H1 (cell line): Measurements from ENCODE around the gene ZNF608. TPM values are rescaled to one million over a fixed set of nuclear protein-coding genes. Genes with fewer than 3 reads are reported as not detected.

Source experiments
- CTCF ChIA-PET: fragments of 300-600 bp; sonication (Branson Sonifier 250); formaldehyde crosslinking; loops from one replicate; lab custom pipeline; 2021; ENCODE audit not compliant: partially characterized antibody; lab: Charles Lee
- POLR2A ChIA-PET: fragments of 300-600 bp; sonication (Branson Sonifier 250); formaldehyde crosslinking; loops from one replicate; lab custom pipeline; 2021; ENCODE audit warnings: inconsistent platforms; ENCODE audit not compliant: partially characterized antibody; lab: Charles Lee
- DNase-seq, 2 experiments: peaks; one replicate each; pipeline versions ENCODE4 v3.0.0 to v3.0.0-alpha.2; 2010 to 2022; ENCODE audit warnings: low spot score in 2 of 2, low read depth in 1 of 2, mixed read lengths in 1 of 2
- FAIRE-seq: peaks from 2 replicates; lab custom pipeline; 2011; peaks lifted over from hg19 to GRCh38; lab: Jason Lieb, UNC
- H2AFZ ChIP-seq: 2 replicates; pipeline ENCODE4 v1.8.1; 2012; ENCODE audit warnings: low read length, inconsistent platforms
- H2AK5ac ChIP-seq: 2 replicates; pipeline ENCODE4 v1.6.1; 2013; ENCODE audit warnings: low read depth, low read length
- H2BK120ac ChIP-seq: replicated peaks from 2 replicates; pipeline ENCODE3; 2013; ENCODE audit warnings: low read depth, low read length, inconsistent platforms
- H2BK12ac ChIP-seq: 2 replicates; pipeline ENCODE4 v1.6.1; 2013; ENCODE audit warnings: low read depth, low read length
- H2BK15ac ChIP-seq: 2 replicates; pipeline ENCODE4 v1.6.1; 2013; ENCODE audit warnings: low read length
- H2BK20ac ChIP-seq: 2 replicates; pipeline ENCODE4 v1.6.1; 2013; ENCODE audit warnings: low read length
- H2BK5ac ChIP-seq: 2 replicates; pipeline ENCODE4 v1.6.1; 2013; ENCODE audit warnings: low read depth, low read length
- H3K14ac ChIP-seq: 2 replicates; pipeline ENCODE4 v1.6.1; 2013; ENCODE audit warnings: inconsistent platforms; ENCODE audit not compliant: insufficient read length
- H3K18ac ChIP-seq: 2 replicates; pipeline ENCODE4 v1.6.1; 2013; ENCODE audit warnings: low read length; ENCODE audit errors: extremely low read depth
- H3K23ac ChIP-seq: 2 replicates; pipeline ENCODE4 v1.6.1; 2013; ENCODE audit warnings: inconsistent platforms; ENCODE audit not compliant: insufficient read length
- H3K23me2 ChIP-seq: 2 replicates; pipeline ENCODE4 v1.6.1; 2013; ENCODE audit warnings: low read depth, low read length
- H3K27ac ChIP-seq: 2 replicates; pipeline ENCODE4 v1.6.1; 2011; ENCODE audit warnings: low read depth, low read length, inconsistent platforms
- H3K27me3 ChIP-seq, 4 experiments: replicated peaks in 1 of 4; 1 replicate in 1 of 4; 2 replicates in 3 of 4; pipeline versions ENCODE4 v1.6.1 to v1.8.1; 2011 to 2013; ENCODE audit warnings: low read length in 3 of 4, mild to moderate bottlenecking in 3 of 4, inconsistent platforms in 2 of 4, mixed read lengths in 2 of 4, moderate library complexity in 1 of 4; ENCODE audit not compliant: control insufficient read depth in 3 of 4, insufficient read depth in 3 of 4; ENCODE audit errors: extremely low read depth in 1 of 4
- H3K36me3 ChIP-seq, 4 experiments: 2 replicates each; pipeline versions ENCODE4 v1.6.1 to v1.8.1; 2011 to 2013; ENCODE audit warnings: mild to moderate bottlenecking in 4 of 4, low read length in 3 of 4, moderate library complexity in 2 of 4, control low read depth in 1 of 4, inconsistent platforms in 1 of 4; ENCODE audit not compliant: insufficient read depth in 4 of 4, control insufficient read depth in 2 of 4
- H3K4ac ChIP-seq: replicated peaks from 2 replicates; pipeline ENCODE3; 2013; ENCODE audit warnings: low read length, low read depth, mixed read lengths, inconsistent platforms; ENCODE audit not compliant: insufficient read length
- H3K4me1 ChIP-seq, 4 experiments: replicated peaks in 1 of 4; 1 replicate in 1 of 4; 2 replicates in 3 of 4; pipeline versions ENCODE4 v1.6.1 to v1.8.1; 2011 to 2013; ENCODE audit warnings: low read length in 3 of 4, inconsistent platforms in 2 of 4, mixed read lengths in 1 of 4; ENCODE audit not compliant: insufficient read depth in 4 of 4, control insufficient read depth in 3 of 4
- H3K4me2 ChIP-seq, 2 experiments: 2 replicates each; pipeline versions ENCODE4 v1.6.1 to v1.8.1; 2011 to 2013; ENCODE audit warnings: low read depth in 2 of 2, low read length in 2 of 2, control low read depth in 1 of 2, inconsistent platforms in 1 of 2, mild to moderate bottlenecking in 1 of 2; ENCODE audit not compliant: insufficient read depth in 1 of 2
- H3K4me3 ChIP-seq, 4 experiments: fragments of 200-600, 300-600 bp in 1 of 4; sonication (generic), shearing (Covaris generic), sonication (Bioruptor Twin) in 1 of 4; 2 replicates each; pipeline versions ENCODE4 v1.5.1 to v1.8.1; 2011 to 2016; ENCODE audit warnings: low read length in 4 of 4, low read depth in 3 of 4, control low read depth in 2 of 4, inconsistent platforms in 2 of 4, mild to moderate bottlenecking in 2 of 4, mixed read lengths in 1 of 4, moderate library complexity in 1 of 4; ENCODE audit not compliant: insufficient read depth in 2 of 4; ENCODE audit errors: extremely low read depth in 1 of 4
- H3K56ac ChIP-seq: replicated peaks from 2 replicates; pipeline ENCODE3; 2013; ENCODE audit warnings: low read depth, mild to moderate bottlenecking, mixed read lengths, low read length, inconsistent platforms; ENCODE audit not compliant: insufficient read length
- H3K79me1 ChIP-seq: 2 replicates; pipeline ENCODE4 v1.6.1; 2013; ENCODE audit warnings: low read depth, low read length, control low read depth
- H3K79me2 ChIP-seq, 2 experiments: 2 replicates each; pipeline versions ENCODE4 v1.6.1 to v1.8.1; 2012 to 2013; ENCODE audit warnings: low read length in 2 of 2, mild to moderate bottlenecking in 2 of 2, inconsistent platforms in 1 of 2; ENCODE audit not compliant: insufficient read depth in 2 of 2, control insufficient read depth in 1 of 2
- H3K9ac ChIP-seq, 4 experiments: replicated peaks in 1 of 4; 1 replicate in 1 of 4; 2 replicates in 3 of 4; pipeline versions ENCODE4 v1.6.1 to v1.8.1; 2011 to 2013; ENCODE audit warnings: low read depth in 3 of 4, low read length in 3 of 4, control low read depth in 2 of 4, mild to moderate bottlenecking in 2 of 4, moderate library complexity in 2 of 4, inconsistent platforms in 1 of 4; ENCODE audit errors: extremely low read depth in 1 of 4
- H3K9me3 ChIP-seq, 2 experiments: 2 replicates each; pipeline versions ENCODE4 v1.6.1 to v1.8.1; 2012 to 2013; ENCODE audit warnings: mild to moderate bottlenecking in 2 of 2, moderate library complexity in 2 of 2, control low read depth in 1 of 2, inconsistent platforms in 1 of 2, low read depth in 1 of 2, low read length in 1 of 2, mixed read lengths in 1 of 2; ENCODE audit not compliant: insufficient read depth in 2 of 2
- H4K20me1 ChIP-seq, 2 experiments: replicated peaks in 1 of 2; 2 replicates each; pipeline versions ENCODE3 to v1.8.1; 2011 to 2013; ENCODE audit warnings: inconsistent platforms in 2 of 2, low read length in 2 of 2, mild to moderate bottlenecking in 1 of 2; ENCODE audit not compliant: insufficient read depth in 2 of 2, control insufficient read depth in 1 of 2
- H4K5ac ChIP-seq: 2 replicates; pipeline ENCODE4 v1.6.1; 2013; ENCODE audit warnings: low read length, low read depth, mixed read lengths, inconsistent platforms; ENCODE audit not compliant: insufficient read length
- H4K8ac ChIP-seq: 2 replicates; pipeline ENCODE4 v1.8.0; 2013; ENCODE audit warnings: mild to moderate bottlenecking, moderate library complexity, low read length, inconsistent platforms; ENCODE audit not compliant: insufficient read depth; ENCODE audit errors: extremely low read depth
- H4K91ac ChIP-seq: replicated peaks from 2 replicates; pipeline ENCODE3; 2013; ENCODE audit warnings: low read length, mixed read lengths, inconsistent platforms; ENCODE audit not compliant: insufficient read length
- FOSL1 ChIP-seq: IDR thresholded peaks from 2 replicates; pipeline ENCODE4 v1.6.1; 2011; ENCODE audit warnings: mild to moderate bottlenecking, low read depth, low read length, moderate library complexity; ENCODE audit not compliant: insufficient read depth
- HDAC2 ChIP-seq, 2 experiments: fragments of 300-600 bp in 1 of 2; sonication (generic) in 1 of 2; IDR thresholded peaks; 2 replicates each; pipeline ENCODE4 v1.6.1; 2011 to 2012; ENCODE audit warnings: low read depth in 2 of 2, low read length in 2 of 2, mild to moderate bottlenecking in 2 of 2, moderate library complexity in 2 of 2, borderline replicate concordance in 1 of 2, inconsistent platforms in 1 of 2
- TAF1 ChIP-seq: IDR thresholded peaks from 2 replicates; pipeline ENCODE4 v1.6.1; 2011; ENCODE audit warnings: mild to moderate bottlenecking, low read depth, low read length
- TEAD4 ChIP-seq: IDR thresholded peaks from 2 replicates; pipeline ENCODE4 v1.6.1; 2012; ENCODE audit warnings: low read depth, low read length, inconsistent platforms, mixed read lengths
- WGBS, 2 experiments: shearing (Covaris generic) in 1 of 2; methylation state at CpG; one replicate each; pipeline versions ENCODE4 v1.1.6 to v1.1.7; 2013 to 2015; ENCODE audit warnings: low lambda C conversion rate in 2 of 2, mixed read lengths in 2 of 2, inconsistent platforms in 1 of 2, low coverage in 1 of 2, missing lambda C conversion rate in 1 of 2; ENCODE audit not compliant: insufficient replicate concordance in 2 of 2, insufficient coverage in 1 of 2, insufficient read length in 1 of 2; ENCODE audit errors: extremely low coverage in 1 of 2, missing lambda C conversion rate in 1 of 2; 5-methylcytosine and 5-hydroxymethylcytosine counted together
- polyA plus RNA-seq, 7 experiments: library from polyadenylated mRNA; depleted of rRNA in 3 of 7; stranded (reverse) in 5 of 7; unstranded in 2 of 7; fragments of >200 nt in 5 of 7; fragments of 200-250 nt in 2 of 7; gene quantifications; 1 replicate in 5 of 7; 2 replicates in 1 of 7; 4 replicates in 1 of 7; pipeline versions ENCODE4 v1.2.1 to v1.2.3, GENCODE V29; 2011 to 2013; ENCODE audit warnings: missing spikeins in 2 of 7, mixed read lengths in 2 of 7
- total RNA-seq: library from RNA; stranded (reverse); fragmentation: NEBNext Ultra II Directional; extraction: Animal tissue kit (Norgen Biotek cat#: 25700); gene quantifications from 2 replicates; pipeline ENCODE4 v1.2.1, GENCODE V29; 2021

ZNF608 gene
- total and polyA plus RNA-seq, 2 of the 8 experiments (the other 6 are each of a cell fraction or from before 2014, with no cell fraction given), result 17.2 to 40.8 TPM

- H3K79me2 ChIP-seq, result peaks cover 26 to 92% of the 10 kb centered on the region in 2 experiments
- no peak overlapping the region for H4K5ac ChIP-seq
- peaks cover 12% of the 10 kb centered on the region for H3K23me2 ChIP-seq
- H4K8ac ChIP-seq, result no peak overlapping the region
- FAIRE-seq (peak; percentile 24), DNase-seq (peak in 1 of 2 experiments; percentile 28)
- no peak overlapping the region for H3K4ac ChIP-seq
- no peak overlapping the region for H3K9ac ChIP-seq
- no peak overlapping the region for H2BK5ac ChIP-seq
- no peak overlapping the region for H2BK120ac ChIP-seq
- peak overlapping the region; percentile 3 for H4K91ac ChIP-seq
- no peak overlapping the region for H2BK15ac ChIP-seq
- no peak overlapping the region for H3K14ac ChIP-seq
- H3K79me1 ChIP-seq, result peaks cover 3% of the 10 kb centered on the region
- H2AFZ ChIP-seq, result no peak overlapping the region
- H3K56ac ChIP-seq, result no peak overlapping the region
- peaks cover 3 to 18% of the 10 kb centered on the region in 2 experiments for H4K20me1 ChIP-seq
- H2BK20ac ChIP-seq, result no peak overlapping the region
- peak overlapping the region; percentile 33 to 77; a peak in 3 of 4 replicates for H3K4me2 ChIP-seq
- H3K18ac ChIP-seq, result no peak overlapping the region
- peaks cover 0 to 11% (median 0%) of the 10 kb centered on the region in 4 experiments; a peak in 1 of 8 replicates for H3K36me3 ChIP-seq
- H3K4me3 ChIP-seq, result peak overlapping the region in 2 of 4 experiments; percentile 15 to 94; a peak in 4 of 8 replicates
- TF ChIP-seq FOSL1 (no peak), TEAD4 (peak; percentile 76), HDAC2 (IDR thresholded peaks at IDR 0.05; ENCODE audit: borderline replicate concordance in 1 of 2, low read depth in 2 of 2, low read length in 2 of 2) (no peak), TAF1 (no peak)
- peaks cover 7 to 32% (median 20%) of the 10 kb centered on the region in 4 experiments for H3K4me1 ChIP-seq
- ChIA-PET CTCF (no interaction called here), POLR2A (interaction anchor here (0.6 kb wide), 1 partner anchor 28 kb away, joined by 3 read pairs; no protein-coding TSS in a partner anchor)
- H3K27ac ChIP-seq, result no peak overlapping the region
- 85% methylated on average over 4 of the region's 4 CpGs; no CpG with 5 or more reads in 1 of the 2 experiments for WGBS, 2 experiments
- no peak overlapping the region for H2AK5ac ChIP-seq
- H3K27me3 ChIP-seq, result no peaks in the 10 kb centered on the region
- H3K9me3 ChIP-seq, result peaks cover 0 to 4% of the 10 kb centered on the region in 2 experiments; a peak in 1 of 4 replicates
- no peak overlapping the region for H2BK12ac ChIP-seq
- H3K23ac ChIP-seq, result no peak overlapping the region
These were observed 4.5 kb downstream of the ZNF608 start for GRCh38 chr5:124741711-124742496.
